Endometrial microvascular endothelial cells (primary cell): ENCODE measurements around the gene CDS1. TPM values are rescaled to one million over a fixed set of nuclear protein-coding genes. Genes with fewer than 3 reads are reported as not detected.

Experiments
- in situ Hi-C: cut with HindIII; loops from 2 replicates; pipeline ENCODE4 v1.10.0; 2017; ENCODE audit warnings: low sequenced_read_pairs, low pct_unique_long_range_greater_than_20kb; ENCODE audit errors: inconsistent ontology term
- total RNA-seq: library from RNA; depleted of rRNA; stranded (reverse); fragments of >200 nt; gene quantifications from one replicate; pipeline ENCODE4 v1.2.3, GENCODE V29; 2015; ENCODE audit errors: inconsistent ontology term

The CDS1 gene
- total RNA-seq, 1 donor from 2014 or later = not detected

DNA sequence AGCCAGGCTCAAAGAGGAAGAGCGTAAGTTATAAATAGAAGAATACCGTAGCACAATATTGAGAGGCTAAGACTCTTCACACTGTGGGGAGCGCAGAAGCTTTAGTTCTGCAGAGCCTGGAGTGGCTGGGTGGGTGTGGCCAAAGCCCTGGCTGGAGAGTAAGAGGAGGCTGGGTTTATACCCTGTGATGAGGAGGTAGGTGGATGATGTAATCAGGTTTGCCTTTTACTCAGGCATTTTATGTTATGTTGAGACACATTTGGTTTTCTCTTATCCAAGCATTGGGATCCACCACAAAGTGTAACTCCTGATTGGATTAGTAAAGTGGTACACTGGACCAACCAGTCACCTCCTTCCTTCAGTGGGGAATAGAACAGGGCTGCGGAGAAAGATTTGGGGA is 13.9 kb downstream of the CDS1 start:
- in situ Hi-C loops = no loop called here

- in situ Hi-C loops = no loop called here
Measured at GRCh38 chr4:84597450-84597849, 14.5 kb downstream of the CDS1 start.

DNA sequence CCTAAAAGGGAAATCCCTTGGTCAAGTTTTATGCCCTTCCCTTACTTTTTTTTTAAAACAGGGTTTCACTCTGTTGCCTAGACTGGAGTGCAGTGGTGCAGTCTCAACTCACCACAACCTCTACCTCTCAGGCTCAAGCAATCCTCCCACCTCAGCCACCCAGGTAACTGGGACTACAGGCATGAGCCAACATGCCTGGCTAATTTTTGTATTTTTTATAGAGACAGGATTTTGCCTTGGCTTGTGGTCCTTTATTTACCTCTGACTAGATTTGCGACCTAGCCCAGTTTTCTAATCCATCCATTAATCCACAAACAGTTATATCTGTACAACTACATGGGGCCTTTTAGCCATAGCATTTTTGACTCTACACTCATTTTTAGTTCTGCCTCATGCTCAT is 23.7 kb downstream of the CDS1 start:
- in situ Hi-C loops = no loop called here

DNA sequence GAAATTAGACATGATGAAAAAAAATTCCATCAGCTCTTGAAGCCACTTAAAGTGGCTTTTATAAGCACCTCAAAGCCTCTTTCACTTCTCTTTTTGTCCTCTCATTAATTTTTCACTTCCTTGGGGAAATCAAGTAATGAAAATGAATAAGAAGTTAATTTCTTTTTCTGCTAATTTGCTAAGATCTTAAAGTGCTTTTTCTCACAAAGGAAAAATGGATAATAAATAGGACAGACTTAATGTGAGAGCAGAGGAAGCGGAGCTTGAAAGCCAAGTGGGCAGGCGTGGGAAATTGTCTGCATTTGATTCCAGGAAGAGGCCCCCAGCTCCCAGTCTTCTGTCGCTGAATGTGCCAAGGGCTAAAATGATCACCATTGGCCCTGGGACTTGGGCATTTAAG is 28.6 kb downstream of the CDS1 start:
- in situ Hi-C loops = no loop called here

DNA sequence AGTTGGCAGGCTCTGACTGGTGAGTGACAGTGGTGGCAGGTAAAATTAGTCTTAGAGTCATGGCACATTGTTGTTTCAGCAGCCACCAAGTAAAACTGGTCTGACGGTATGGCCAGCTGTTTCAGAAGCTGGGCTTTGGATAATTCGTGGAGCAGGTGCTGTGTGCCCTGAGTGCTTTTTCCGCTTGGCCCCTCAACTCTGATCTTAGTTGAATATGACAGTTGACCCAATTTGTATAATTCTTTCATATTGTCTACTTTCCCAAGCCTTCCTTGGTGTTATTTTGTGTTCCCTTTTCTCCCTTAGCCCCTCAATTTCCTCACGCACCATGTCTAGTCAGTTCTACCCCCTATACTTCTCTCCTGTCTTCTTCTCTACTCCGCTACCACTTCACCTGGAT is 32.0 kb downstream of the CDS1 start:
- in situ Hi-C loops = no loop called here

DNA sequence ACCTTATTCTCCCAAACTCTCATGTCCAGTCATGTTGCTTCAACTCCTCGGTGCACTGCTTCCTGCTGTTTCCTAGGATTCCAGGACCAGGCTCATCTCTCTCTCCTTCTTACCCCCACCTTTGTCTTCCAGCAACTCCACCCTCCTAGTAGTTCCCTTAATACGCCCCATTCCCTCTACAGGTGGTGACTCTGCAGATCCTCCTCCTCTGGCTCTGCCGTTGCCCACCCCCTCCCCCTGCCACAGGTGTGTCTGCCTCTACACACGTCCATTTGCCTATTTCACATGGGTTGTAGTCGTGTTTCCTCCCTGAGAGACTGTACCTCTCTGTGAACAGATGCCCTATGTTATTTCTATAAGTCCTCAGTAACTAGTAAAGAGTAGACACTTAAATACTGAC is 32.4 kb downstream of the CDS1 start:
- in situ Hi-C loops = no loop called here

- in situ Hi-C loops = no loop called here
Measured at GRCh38 chr4:84622959-84623358, 40.0 kb downstream of the CDS1 start.

DNA sequence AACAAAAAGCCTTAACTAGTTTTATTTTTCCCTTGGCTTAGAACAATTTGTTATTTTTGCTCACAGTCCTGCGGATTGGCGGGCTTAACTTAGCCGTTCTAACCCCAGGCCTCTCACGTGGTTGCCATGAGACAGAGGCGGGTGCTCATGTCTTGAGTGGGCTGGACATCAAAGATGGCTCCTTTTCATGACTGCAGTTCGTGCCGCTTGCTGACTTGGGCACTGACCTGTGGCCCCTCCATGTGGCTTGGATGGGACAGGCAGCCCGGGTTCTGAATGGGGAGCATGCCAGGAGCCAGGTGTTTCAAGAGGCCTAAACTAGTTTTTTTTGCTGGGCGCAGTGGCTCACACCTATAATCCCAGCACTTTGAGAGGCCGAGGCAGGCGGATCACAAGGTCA is 40.7 kb downstream of the CDS1 start:
- in situ Hi-C loops = no loop called here

GRCh38 chr4:84626673-84627072 is 43.7 kb downstream of the CDS1 start:
- in situ Hi-C loops = no loop called here

GRCh38 chr4:84631573-84631972 is 48.6 kb downstream of the CDS1 start:
- in situ Hi-C loops = no loop called here

DNA sequence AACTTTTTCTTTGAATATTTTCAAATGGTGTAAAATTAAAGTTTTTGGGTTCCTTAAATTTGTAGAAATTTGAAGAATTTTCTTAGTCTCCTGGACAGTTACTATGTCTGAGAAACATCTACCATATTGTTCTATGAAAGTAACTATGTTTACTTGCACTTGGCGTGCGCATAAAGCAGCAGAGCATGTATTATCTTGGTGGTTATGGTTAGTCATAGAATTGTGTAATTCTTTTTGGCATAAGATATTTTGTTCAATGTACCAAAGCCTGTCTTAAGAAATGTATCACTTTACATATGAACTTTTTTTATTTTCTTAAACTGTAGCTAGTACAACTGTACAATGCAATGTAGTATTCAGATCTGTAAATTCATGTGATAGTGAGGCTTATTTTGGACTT is 49.2 kb downstream of the CDS1 start:
- in situ Hi-C loops = no loop called here

DNA sequence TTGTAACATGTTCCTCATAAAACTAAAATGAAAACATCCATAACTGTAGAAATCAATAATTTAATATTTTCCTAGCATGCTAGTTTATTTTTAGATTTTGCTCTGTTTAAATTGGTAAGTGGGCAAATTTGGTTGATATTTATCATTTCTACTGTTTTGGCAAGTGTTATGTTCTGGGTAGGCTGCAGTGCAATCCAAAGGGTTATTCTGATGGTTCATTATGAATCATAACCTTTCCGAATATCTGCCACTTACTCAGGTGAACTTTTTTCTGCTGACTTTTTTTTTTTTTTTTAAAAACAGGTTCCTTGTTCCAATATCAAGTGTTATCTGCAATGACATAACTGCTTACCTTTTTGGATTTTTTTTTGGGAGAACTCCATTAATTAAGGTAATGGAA is 52.0 kb downstream of the CDS1 start:
- in situ Hi-C loops = no loop called here

DNA sequence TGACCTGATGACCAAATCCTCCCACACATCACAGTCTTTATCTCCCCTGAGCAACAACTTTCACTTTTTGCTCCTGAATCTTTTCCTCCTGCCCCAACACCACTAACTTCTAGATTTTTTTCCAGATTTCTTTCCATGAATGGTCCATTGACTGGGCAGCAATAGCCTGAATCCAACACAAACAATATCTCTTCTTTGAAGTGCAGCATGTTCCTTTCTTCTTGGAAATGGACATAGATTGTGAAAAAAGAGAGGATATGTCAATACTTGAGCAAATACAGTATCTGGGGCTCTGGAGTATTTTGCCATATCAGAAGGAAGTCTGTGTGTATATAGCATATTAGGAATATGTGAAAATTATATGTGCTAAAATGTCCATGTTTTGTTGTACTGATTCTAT is 55.2 kb downstream of the CDS1 start:
- in situ Hi-C loops = no loop called here

DNA sequence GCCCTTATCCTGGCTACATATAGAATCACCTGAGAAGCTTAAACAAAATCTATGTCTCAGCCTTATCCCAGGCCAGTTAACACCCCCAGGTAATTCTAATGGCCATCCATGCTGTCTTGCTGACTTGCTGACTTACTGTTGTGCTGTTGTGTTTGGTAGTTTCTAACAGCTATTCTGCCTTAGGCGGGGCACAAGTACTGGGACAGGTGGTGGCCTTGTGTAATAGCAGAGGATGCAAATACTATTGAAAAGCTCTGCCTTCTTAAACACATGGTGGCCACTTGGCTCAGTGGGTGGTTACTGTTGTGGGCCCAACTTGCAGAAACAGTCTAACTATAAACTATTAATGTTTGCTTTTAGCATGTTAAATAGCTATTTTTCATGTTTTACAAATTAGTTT is 56.2 kb downstream of the CDS1 start:
- in situ Hi-C loops = no loop called here

- in situ Hi-C loops = no loop called here
Measured at GRCh38 chr4:84644087-84644486, 61.2 kb downstream of the CDS1 start.

- in situ Hi-C loops = no loop called here
Measured at GRCh38 chr4:84647312-84647884, 64.5 kb downstream of the CDS1 start.

DNA sequence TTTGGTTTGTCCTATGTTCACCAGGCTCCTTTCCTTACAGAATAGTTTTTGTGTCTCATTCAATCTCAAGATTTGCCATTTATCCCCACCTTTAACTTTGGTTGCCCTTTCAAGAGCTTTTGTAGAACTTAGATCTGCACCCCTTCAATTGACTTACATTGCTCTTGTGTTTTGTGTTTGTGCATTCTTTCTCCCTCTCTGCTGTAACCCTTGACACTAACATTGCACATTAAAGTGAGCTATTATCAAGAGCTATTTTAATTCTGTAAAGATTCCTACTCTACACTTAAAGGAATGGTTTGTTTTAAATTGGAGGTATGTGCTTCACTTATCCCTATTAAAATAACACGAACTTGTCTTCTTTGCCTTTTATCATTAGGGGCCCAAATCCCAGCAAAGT is 65.3 kb downstream of the CDS1 start:
- in situ Hi-C loops = no loop called here

DNA sequence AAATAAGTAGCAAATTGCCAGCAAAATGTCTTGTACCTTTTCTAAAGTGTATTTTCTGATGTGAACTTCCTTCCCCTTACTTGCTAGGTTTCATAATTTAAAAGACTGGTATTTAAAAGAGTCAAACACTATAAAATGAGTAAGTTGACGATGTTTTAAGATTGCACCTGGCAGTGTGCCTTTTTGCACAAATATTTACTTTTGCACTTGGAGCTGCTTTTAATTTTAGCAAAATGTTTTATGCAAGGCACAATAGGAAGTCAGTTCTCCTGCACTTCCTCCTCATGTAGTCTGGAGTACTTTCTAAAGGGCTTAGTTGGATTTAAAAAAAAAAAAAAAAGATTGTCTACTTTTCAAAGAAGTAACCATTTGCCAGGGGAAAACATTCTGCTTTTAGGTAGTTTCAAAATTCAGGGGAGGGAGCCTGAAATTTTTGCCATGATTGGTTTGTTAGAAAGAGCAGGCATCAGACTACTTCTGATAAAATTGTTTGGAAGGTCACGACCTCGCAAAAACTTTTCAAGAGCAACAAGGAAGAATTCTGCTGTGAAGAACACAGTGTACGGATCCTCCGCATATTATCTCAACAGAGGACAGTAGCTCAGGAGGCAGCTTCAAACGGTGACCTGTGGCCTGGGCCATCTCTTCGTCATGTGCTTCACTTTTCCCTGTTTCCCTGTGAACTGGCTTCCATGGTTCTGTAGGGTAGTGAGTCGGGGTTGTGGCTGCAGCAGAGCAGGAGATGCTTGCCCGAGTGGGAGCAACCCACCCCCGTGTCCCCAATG is 66.1 kb downstream of the CDS1 start:
- in situ Hi-C loops = no loop called here

- in situ Hi-C loops = no loop called here
Measured at GRCh38 chr4:84651499-84651898, 68.6 kb downstream of the CDS1 start.

- in situ Hi-C loops = no loop called here
Measured at GRCh38 chr4:84652478-84652877, 69.6 kb downstream of the CDS1 start.

DNA sequence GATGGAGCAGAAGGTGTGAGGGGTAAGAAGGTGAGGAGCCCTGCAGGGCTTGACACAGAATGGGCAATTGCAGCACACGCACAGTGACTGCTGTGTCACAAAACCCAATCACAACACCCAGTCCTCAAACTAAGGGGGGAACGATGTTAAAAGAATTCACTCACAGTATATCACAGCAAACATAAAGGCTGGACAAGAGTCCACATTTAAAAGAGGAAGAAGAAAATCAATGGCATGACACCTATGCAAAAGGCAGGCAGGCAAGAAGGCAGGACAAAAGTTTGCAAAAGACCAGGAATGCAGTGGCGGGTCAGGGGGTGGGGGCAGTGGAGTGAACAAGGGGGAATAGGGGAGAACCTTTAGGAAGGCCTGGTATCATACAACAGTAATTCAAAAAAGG is 77.7 kb downstream of the CDS1 start:
- in situ Hi-C loops = no loop called here
